Activated T-cell treated with anti-CD3 and anti-CD28 coated beads, Interleukin-2, amount 50 U/mL, for 1 hour (primary cell): ENCODE results near the gene KRTAP20-1.

ENCODE experiments used
- DNase-seq: peaks from one replicate; pipeline ENCODE4 v3.0.0-alpha.2; 2020

The KRTAP20-1 gene

GRCh38 chr21:30652891-30653290, 36.7 kb downstream of the KRTAP20-1 start:
- no peak for DNase-seq
